Neuronal stem cell (in vitro differentiated cells): ENCODE data around the gene SP140L.
"Not testable (repeated sequence)": the region's sequence is repeated elsewhere in the genome, so short reads cannot be mapped to it uniquely, and the experiment has no call there.

ENCODE experiments used
- DNase-seq: peaks from one replicate; pipeline ENCODE4 v3.0.0-alpha.2; 2013; ENCODE audit warnings: low spot score
- H2AFZ ChIP-seq: one replicate; pipeline ENCODE4 v1.6.1; 2013; ENCODE audit warnings: mild to moderate bottlenecking, low read length, inconsistent platforms
- H2AK5ac ChIP-seq: 2 replicates; pipeline ENCODE4 v1.6.1; 2013; ENCODE audit warnings: low read depth, mild to moderate bottlenecking, inconsistent platforms, low read length, moderate library complexity, mixed read lengths
- H2BK120ac ChIP-seq: 2 replicates; pipeline ENCODE4 v1.6.1; 2013; ENCODE audit warnings: low read depth, mild to moderate bottlenecking, inconsistent platforms, low read length, moderate library complexity, mixed read lengths
- H2BK12ac ChIP-seq: one replicate; pipeline ENCODE4 v1.6.1; 2013; ENCODE audit warnings: low read length, inconsistent platforms
- H2BK15ac ChIP-seq: 2 replicates; pipeline ENCODE4 v1.6.1; 2013; ENCODE audit warnings: mild to moderate bottlenecking, low read length, inconsistent platforms, mixed read lengths
- H2BK5ac ChIP-seq: one replicate; pipeline ENCODE4 v1.6.1; 2013; ENCODE audit warnings: inconsistent platforms, mild to moderate bottlenecking, low read length, moderate library complexity
- H3K14ac ChIP-seq: one replicate; pipeline ENCODE4 v1.6.1; 2013; ENCODE audit warnings: low read length, inconsistent platforms
- H3K18ac ChIP-seq: 2 replicates; pipeline ENCODE4 v1.6.1; 2013; ENCODE audit warnings: low read length, inconsistent platforms
- H3K23ac ChIP-seq: 2 replicates; pipeline ENCODE4 v1.6.1; 2013; ENCODE audit warnings: low read depth, mild to moderate bottlenecking, mixed read lengths, low read length, inconsistent platforms; ENCODE audit not compliant: poor library complexity
- H3K27ac ChIP-seq: replicated peaks from 3 replicates; pipeline ENCODE4 v1.5.1; 2013; ENCODE audit warnings: low read length, inconsistent platforms
- H3K27me3 ChIP-seq, 3 experiments: 2 replicates each; pipeline ENCODE4 v1.6.1; 2013; ENCODE audit warnings: low read length in 3 of 3, mild to moderate bottlenecking in 2 of 3, inconsistent platforms in 1 of 3, low read depth in 1 of 3, mixed read lengths in 1 of 3, moderate library complexity in 1 of 3; ENCODE audit not compliant: control insufficient read depth in 3 of 3, insufficient read depth in 3 of 3
- H3K36me3 ChIP-seq, 2 donors: replicated peaks in 1 of 2; 2 replicates each; pipeline ENCODE4 v1.6.1; 2013; ENCODE audit warnings: low read length in 2 of 2; ENCODE audit not compliant: control insufficient read depth in 2 of 2, insufficient read depth in 2 of 2
- H3K4ac ChIP-seq: 2 replicates; pipeline ENCODE4 v1.6.1; 2013; ENCODE audit warnings: inconsistent platforms, mild to moderate bottlenecking, low read length, moderate library complexity
- H3K4me1 ChIP-seq, 2 donors: 1 replicate in 1 of 2; 2 replicates in 1 of 2; pipeline ENCODE4 v1.6.1; 2013; ENCODE audit warnings: low read length in 2 of 2, low read depth in 1 of 2; ENCODE audit not compliant: control insufficient read depth in 2 of 2, insufficient read depth in 1 of 2
- H3K4me2 ChIP-seq: one replicate; pipeline ENCODE4 v1.6.1; 2013; ENCODE audit warnings: mild to moderate bottlenecking, low read length, inconsistent platforms; ENCODE audit not compliant: insufficient read depth, poor library complexity, severe bottlenecking
- H3K4me3 ChIP-seq, 2 donors: 2 replicates each; pipeline ENCODE4 v1.5.1; 2013; ENCODE audit warnings: low read length in 2 of 2, mild to moderate bottlenecking in 2 of 2, inconsistent platforms in 1 of 2, moderate library complexity in 1 of 2
- H3K79me1 ChIP-seq: one replicate; pipeline ENCODE4 v1.6.1; 2013; ENCODE audit warnings: low read depth, mild to moderate bottlenecking, inconsistent platforms, low read length, moderate library complexity
- H3K9ac ChIP-seq: one replicate; pipeline ENCODE4 v1.6.1; 2013; ENCODE audit warnings: mild to moderate bottlenecking, low read depth, low read length, inconsistent platforms; ENCODE audit not compliant: poor library complexity
- H3K9me3 ChIP-seq, 2 donors: replicated peaks in 1 of 2; 2 replicates each; pipeline versions ENCODE3 to v1.6.1; 2013; ENCODE audit warnings: low read length in 2 of 2, mild to moderate bottlenecking in 2 of 2, inconsistent platforms in 1 of 2, low read depth in 1 of 2, mixed read lengths in 1 of 2, moderate library complexity in 1 of 2; ENCODE audit not compliant: control insufficient read depth in 2 of 2, insufficient read depth in 1 of 2
- H4K8ac ChIP-seq: one replicate; pipeline ENCODE4 v1.6.1; 2013; ENCODE audit warnings: low read depth, mild to moderate bottlenecking, inconsistent platforms, low read length, moderate library complexity
- H4K91ac ChIP-seq: one replicate; pipeline ENCODE4 v1.6.1; 2013; ENCODE audit warnings: low read length, low read depth, mild to moderate bottlenecking, inconsistent platforms; ENCODE audit not compliant: poor library complexity
- WGBS, 2 donors: extraction: QIAGEN DNeasy Blood & Tissue Kit; methylation state at CpG; one replicate each; pipeline ENCODE4 v1.1.7; 2013; ENCODE audit warnings: missing lambda C conversion rate in 2 of 2, mixed read lengths in 1 of 2; ENCODE audit not compliant: insufficient read length in 2 of 2, insufficient replicate concordance in 1 of 2; ENCODE audit errors: extremely low coverage in 2 of 2; 5-methylcytosine and 5-hydroxymethylcytosine counted together

Gene SP140L

GRCh38 chr2:230400041-230400440, 73.0 kb downstream of the SP140L start:
- H3K36me3 ChIP-seq, result no peaks in the 10 kb centered on the region
- H3K4me1 ChIP-seq, result no peaks in the 10 kb centered on the region
- no peak overlapping the region for H3K4me3 ChIP-seq
- H3K14ac ChIP-seq, result no peak overlapping the region
- H3K23ac ChIP-seq, result no peak overlapping the region
- H3K27ac ChIP-seq, result no peak overlapping the region
- DNase-seq, result no peak
- no peaks in the 10 kb centered on the region for H3K79me1 ChIP-seq
- H2BK12ac ChIP-seq, result no peak overlapping the region
- no peaks in the 10 kb centered on the region for H3K27me3 ChIP-seq
- H4K8ac ChIP-seq, result no peak overlapping the region
- no CpG with 5 or more reads among the region's 7 CpGs for WGBS, 2 donors
- no peak overlapping the region for H3K4ac ChIP-seq
- H3K9me3 ChIP-seq, result peaks cover 0 to 1% of the 10 kb centered on the region in 2 donors
- no peak overlapping the region for H3K18ac ChIP-seq
- H2AFZ ChIP-seq, result no peak overlapping the region
- no peak overlapping the region for H4K91ac ChIP-seq
- no peak overlapping the region for H2AK5ac ChIP-seq
- no peak overlapping the region for H3K4me2 ChIP-seq
- H2BK5ac ChIP-seq, result no peak overlapping the region
- no peak overlapping the region for H3K9ac ChIP-seq
- H2BK15ac ChIP-seq, result no peak overlapping the region
- no peak overlapping the region for H2BK120ac ChIP-seq

GRCh38 chr2:230400454-230400853, 73.5 kb downstream of the SP140L start:
- Histone ChIP-seq H2BK120ac (no peak overlapping the region), H2BK15ac (no peak overlapping the region), H3K79me1 (no peaks in the 10 kb centered on the region), H3K9me3 (peaks cover 0 to 1% of the 10 kb centered on the region in 2 donors), H2BK12ac (no peak overlapping the region), H3K4me3 (no peak overlapping the region), H3K4ac (no peak overlapping the region), H2AK5ac (no peak overlapping the region), H3K23ac (no peak overlapping the region), H4K8ac (no peak overlapping the region), H2AFZ (no peak overlapping the region), H3K4me1 (no peaks in the 10 kb centered on the region), H3K36me3 (no peaks in the 10 kb centered on the region), H3K27ac (no peak overlapping the region), H3K14ac (no peak overlapping the region), H3K9ac (no peak overlapping the region), H2BK5ac (no peak overlapping the region), H3K27me3 (no peaks in the 10 kb centered on the region), H4K91ac (no peak overlapping the region), H3K18ac (peak overlapping the region; percentile 71), H3K4me2 (no peak overlapping the region)
- DNase-seq, result no peak
- WGBS, 2 donors, result no CpG with 5 or more reads among the region's 5 CpGs

GRCh38 chr2:230401026-230401425, 74.0 kb downstream of the SP140L start:
- H3K36me3 ChIP-seq, H3K4ac ChIP-seq, H3K27ac ChIP-seq, H2AK5ac ChIP-seq, H4K91ac ChIP-seq, H3K18ac ChIP-seq, H3K9ac ChIP-seq, H3K14ac ChIP-seq, H2AFZ ChIP-seq, H2BK120ac ChIP-seq, H3K9me3 ChIP-seq, H2BK12ac ChIP-seq, H3K4me1 ChIP-seq, H2BK15ac ChIP-seq, H4K8ac ChIP-seq, H2BK5ac ChIP-seq, H3K79me1 ChIP-seq, DNase-seq, H3K4me2 ChIP-seq, H3K27me3 ChIP-seq, H3K4me3 ChIP-seq, H3K23ac ChIP-seq: not testable (repeated sequence)
- no CpG with 5 or more reads among the region's 6 CpGs for WGBS, 2 donors

GRCh38 chr2:230403746-230404145, 76.8 kb downstream of the SP140L start:
- H3K36me3 ChIP-seq, result no peaks in the 10 kb centered on the region
- no peak overlapping the region for H2BK12ac ChIP-seq
- no CpG with 5 or more reads among the region's 7 CpGs for WGBS, 2 donors
- no peak overlapping the region for H2BK5ac ChIP-seq
- no peak overlapping the region for H3K23ac ChIP-seq
- H4K91ac ChIP-seq, result no peak overlapping the region
- no peak overlapping the region for H3K14ac ChIP-seq
- no peak overlapping the region for H3K4me3 ChIP-seq
- no peak overlapping the region for H3K9ac ChIP-seq
- H2BK120ac ChIP-seq, result no peak overlapping the region
- no peak overlapping the region for H2AFZ ChIP-seq
- no peak overlapping the region for H4K8ac ChIP-seq
- no peak overlapping the region for H3K27ac ChIP-seq
- no peak for DNase-seq
- H3K79me1 ChIP-seq, result no peaks in the 10 kb centered on the region
- H2BK15ac ChIP-seq, result no peak overlapping the region
- no peak overlapping the region for H3K4ac ChIP-seq
- no peak overlapping the region for H3K4me2 ChIP-seq
- no peaks in the 10 kb centered on the region for H3K27me3 ChIP-seq
- H3K4me1 ChIP-seq, result no peaks in the 10 kb centered on the region
- H3K9me3 ChIP-seq, result no peaks in the 10 kb centered on the region
- no peak overlapping the region for H2AK5ac ChIP-seq
- no peak overlapping the region for H3K18ac ChIP-seq
